SU-DHL-6 (cell line): Measurements from ENCODE around the gene RAB14.

ENCODE experiments used
- H2AFZ ChIP-seq: fragments of 200-600 bp; sonication (generic); 2 replicates; pipeline ENCODE4 v1.6.1; 2014; ENCODE audit warnings: low read depth, mild to moderate bottlenecking, moderate library complexity, mixed read lengths, antibody characterized with exemption, low read length; ENCODE audit not compliant: severe bottlenecking
- H3F3A ChIP-seq: fragments of 200-600 bp; shearing (Covaris generic); 2 replicates; pipeline ENCODE4 v1.6.0; 2016; ENCODE audit warnings: antibody characterized with exemption, mild to moderate bottlenecking; ENCODE audit not compliant: insufficient read depth
- H3K27ac ChIP-seq: fragments of 200-600 bp; sonication (generic); 2 replicates; pipeline ENCODE4 v1.5.1; 2016; ENCODE audit warnings: low read depth, mild to moderate bottlenecking, low read length, moderate library complexity, mixed read lengths
- H3K27me3 ChIP-seq: fragments of 200-600 bp; sonication (generic), shearing (Covaris generic); 2 replicates; pipeline ENCODE4 v1.6.0; 2014; ENCODE audit warnings: mild to moderate bottlenecking, low read length
- H3K36me3 ChIP-seq: fragments of 200-600 bp; sonication (generic); 2 replicates; pipeline ENCODE4 v1.6.1; 2014; ENCODE audit warnings: mild to moderate bottlenecking, low read length, mixed read lengths
- H3K4me2 ChIP-seq: fragments of 300-600, 200-600 bp; shearing (Covaris generic), sonication (generic); 2 replicates; pipeline ENCODE4 v1.6.0; 2014; ENCODE audit warnings: low read length, low read depth, mild to moderate bottlenecking; ENCODE audit not compliant: poor library complexity, severe bottlenecking
- H3K4me3 ChIP-seq: fragments of 200-600 bp; sonication (generic); 2 replicates; pipeline ENCODE4 v1.5.1; 2014; ENCODE audit warnings: antibody characterized with exemption, low read length, mild to moderate bottlenecking, mixed read lengths; ENCODE audit not compliant: insufficient read depth, poor library complexity, severe bottlenecking
- H3K79me2 ChIP-seq: fragments of 200-600 bp; sonication (generic); 2 replicates; pipeline ENCODE4 v1.6.1; 2014; ENCODE audit warnings: mild to moderate bottlenecking, low read length, moderate library complexity; ENCODE audit not compliant: insufficient read depth
- H3K9ac ChIP-seq: fragments of 200-600 bp; sonication (generic); 2 replicates; pipeline ENCODE4 v1.7.0; 2014; ENCODE audit warnings: mild to moderate bottlenecking, low read length
- H3K9me2 ChIP-seq: fragments of 200-600 bp; sonication (generic); replicated peaks from 2 replicates; pipeline ENCODE4 v1.6.1; 2014; ENCODE audit warnings: low read length; ENCODE audit not compliant: insufficient read depth
- H3K9me3 ChIP-seq: fragments of 200-600 bp; sonication (generic); 2 replicates; pipeline ENCODE4 v1.6.1; 2014; ENCODE audit warnings: low read length, mixed read lengths; ENCODE audit not compliant: insufficient read depth
- H4K20me1 ChIP-seq: fragments of 200-600 bp; sonication (generic); 2 replicates; pipeline ENCODE4 v1.6.1; 2014; ENCODE audit warnings: low read depth, mild to moderate bottlenecking, antibody characterized with exemption, low read length, moderate library complexity, mixed read lengths
- EZH2phosphoT487 ChIP-seq: fragments of 200-600 bp; sonication (generic), shearing (Covaris generic); conservative IDR thresholded peaks from 2 replicates; pipeline ENCODE4 v1.6.1; 2018; ENCODE audit warnings: mild to moderate bottlenecking, antibody characterized with exemption, low read length, moderate library complexity, mixed read lengths
- TF ChIP-seq, protein P1 (sequence below): fragments of 200-600 bp; sonication (generic); IDR thresholded peaks from one replicate; pipeline ENCODE4 v1.5.1; 2017; ENCODE audit warnings: antibody characterized with exemption, mild to moderate bottlenecking, low read length, moderate library complexity; ENCODE audit not compliant: insufficient read depth, poor library complexity, severe bottlenecking

RAB14 gene

DNA sequence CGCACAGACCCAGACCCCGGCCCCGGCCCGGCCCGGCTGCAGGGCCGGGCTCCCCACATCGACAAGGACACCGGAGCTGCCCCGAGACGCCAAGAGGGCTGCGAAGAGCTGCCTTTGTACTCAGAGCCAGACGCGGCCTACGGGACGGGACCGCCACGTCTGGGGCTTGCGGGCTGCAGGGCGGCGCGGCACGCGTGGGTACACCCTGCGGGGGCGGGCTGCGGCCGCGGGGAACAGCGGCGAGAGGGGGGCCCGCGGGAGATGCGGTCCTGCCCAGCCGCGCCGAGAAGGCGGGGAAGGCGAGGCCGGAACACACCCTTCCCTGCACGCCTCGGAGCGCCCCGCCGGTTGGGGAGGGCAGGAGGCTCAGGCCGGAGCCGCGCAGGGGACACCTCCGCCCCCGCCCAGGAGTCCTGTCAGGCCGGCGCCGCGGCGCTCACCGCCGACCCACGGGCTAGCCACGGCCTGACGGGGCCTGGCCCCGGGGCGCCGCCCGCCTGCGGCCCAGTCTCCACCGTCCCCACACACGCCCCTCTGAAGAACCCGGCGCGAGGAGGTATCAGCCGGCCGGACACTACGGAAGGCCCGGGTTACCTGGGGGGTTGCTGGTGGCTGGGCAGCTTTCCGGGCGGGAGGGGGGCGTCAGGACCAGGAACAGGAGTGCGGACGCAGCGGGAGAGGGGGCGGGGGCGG, 478 bp downstream of the RAB14 start:
- H2AFZ ChIP-seq: peak overlapping the region; percentile 39
- no peaks in the 10 kb centered on the region for H3K9me2 ChIP-seq
- peak overlapping the region; percentile 94 for H3K4me2 ChIP-seq
- peaks cover 60% of the 10 kb centered on the region for H3K79me2 ChIP-seq
- H3F3A ChIP-seq: peaks cover 24% of the 10 kb centered on the region; the same call in 1 of the 2 replicates
- H3K9me3 ChIP-seq: no peaks in the 10 kb centered on the region
- TF ChIP-seq, protein P1, sequence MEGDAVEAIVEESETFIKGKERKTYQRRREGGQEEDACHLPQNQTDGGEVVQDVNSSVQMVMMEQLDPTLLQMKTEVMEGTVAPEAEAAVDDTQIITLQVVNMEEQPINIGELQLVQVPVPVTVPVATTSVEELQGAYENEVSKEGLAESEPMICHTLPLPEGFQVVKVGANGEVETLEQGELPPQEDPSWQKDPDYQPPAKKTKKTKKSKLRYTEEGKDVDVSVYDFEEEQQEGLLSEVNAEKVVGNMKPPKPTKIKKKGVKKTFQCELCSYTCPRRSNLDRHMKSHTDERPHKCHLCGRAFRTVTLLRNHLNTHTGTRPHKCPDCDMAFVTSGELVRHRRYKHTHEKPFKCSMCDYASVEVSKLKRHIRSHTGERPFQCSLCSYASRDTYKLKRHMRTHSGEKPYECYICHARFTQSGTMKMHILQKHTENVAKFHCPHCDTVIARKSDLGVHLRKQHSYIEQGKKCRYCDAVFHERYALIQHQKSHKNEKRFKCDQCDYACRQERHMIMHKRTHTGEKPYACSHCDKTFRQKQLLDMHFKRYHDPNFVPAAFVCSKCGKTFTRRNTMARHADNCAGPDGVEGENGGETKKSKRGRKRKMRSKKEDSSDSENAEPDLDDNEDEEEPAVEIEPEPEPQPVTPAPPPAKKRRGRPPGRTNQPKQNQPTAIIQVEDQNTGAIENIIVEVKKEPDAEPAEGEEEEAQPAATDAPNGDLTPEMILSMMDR: no peak
- no peak for TF ChIP-seq EZH2phosphoT487
- peak overlapping the region; percentile 71 for H3K4me3 ChIP-seq
- H3K27ac ChIP-seq: peak overlapping the region; percentile 76
- no peaks in the 10 kb centered on the region for H3K27me3 ChIP-seq
- peak overlapping the region; percentile 97 for H3K9ac ChIP-seq
- H4K20me1 ChIP-seq: peaks cover 42% of the 10 kb centered on the region
- 0 out of 2 replicates have a peak, but pooled peaks cover 3% of the 10 kb centered on the region for H3K36me3 ChIP-seq

DNA sequence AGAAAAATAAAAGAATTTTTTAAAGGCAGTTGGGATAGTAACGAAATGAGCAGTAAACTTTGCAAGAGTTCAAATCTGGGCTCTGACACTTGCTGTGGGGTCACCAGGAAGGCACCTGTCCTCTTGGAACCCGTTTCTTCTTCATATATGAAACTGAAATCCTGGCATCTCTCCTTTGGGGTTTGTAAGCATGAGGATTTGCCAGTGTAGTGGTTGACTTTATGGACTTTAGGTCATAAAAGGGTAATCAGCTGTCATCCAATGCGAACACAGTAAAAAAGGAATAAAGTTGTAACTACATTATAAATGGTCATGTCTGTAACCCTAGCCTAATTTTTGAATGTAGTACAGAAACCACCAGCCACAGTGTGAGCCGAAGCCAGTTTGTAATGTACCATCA, 1.3 kb downstream of the RAB14 start:
- H2AFZ ChIP-seq: no peak overlapping the region
- H3K36me3 ChIP-seq: 0 out of 2 replicates have a peak, but pooled peaks cover 3% of the 10 kb centered on the region
- peak overlapping the region; percentile 71 for H3K4me3 ChIP-seq
- H4K20me1 ChIP-seq: peaks cover 50% of the 10 kb centered on the region
- H3F3A ChIP-seq: peaks cover 20% of the 10 kb centered on the region; the same call in 1 of the 2 replicates
- peak overlapping the region; percentile 76 for H3K27ac ChIP-seq
- H3K27me3 ChIP-seq: no peaks in the 10 kb centered on the region
- H3K9me3 ChIP-seq: no peaks in the 10 kb centered on the region
- TF ChIP-seq EZH2phosphoT487: no peak
- TF ChIP-seq, protein P1: no peak
- peak overlapping the region; percentile 94 for H3K4me2 ChIP-seq
- peaks cover 68% of the 10 kb centered on the region for H3K79me2 ChIP-seq
- H3K9me2 ChIP-seq: no peaks in the 10 kb centered on the region
- peak overlapping the region; percentile 97 for H3K9ac ChIP-seq

DNA sequence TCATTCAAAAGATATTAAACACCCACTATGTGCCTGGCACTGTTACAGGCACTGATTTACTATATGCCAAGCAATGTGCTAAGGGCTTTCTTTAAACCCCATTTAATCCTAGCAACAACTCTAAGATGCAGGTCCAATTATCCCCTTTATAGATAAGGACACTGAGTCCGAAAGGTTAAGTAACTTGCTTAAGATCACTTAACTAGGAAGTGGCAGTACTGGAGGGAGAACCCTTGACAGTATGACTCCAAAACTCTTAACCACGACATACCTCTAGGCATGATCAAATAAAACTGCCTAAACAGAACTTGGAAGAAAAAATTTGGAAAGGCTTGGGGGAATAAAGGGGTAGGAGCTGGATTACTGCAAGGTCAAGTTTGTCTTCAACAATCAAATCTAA, 1.7 kb downstream of the RAB14 start:
- Histone ChIP-seq H3K9me3 (no peaks in the 10 kb centered on the region), H3F3A (peaks cover 23% of the 10 kb centered on the region; the same call in 1 of the 2 replicates), H3K79me2 (peaks cover 73% of the 10 kb centered on the region), H3K27me3 (no peaks in the 10 kb centered on the region), H3K9ac (peak overlapping the region; percentile 97), H4K20me1 (peaks cover 54% of the 10 kb centered on the region), H3K4me3 (peak overlapping the region; percentile 71), H3K4me2 (peak overlapping the region; percentile 94), H2AFZ (no peak overlapping the region), H3K36me3 (0 out of 2 replicates have a peak, but pooled peaks cover 3% of the 10 kb centered on the region), H3K9me2 (no peaks in the 10 kb centered on the region), H3K27ac (peak overlapping the region; percentile 76; the same call in 1 of the 2 replicates)
- TF ChIP-seq EZH2phosphoT487: no peak
- TF ChIP-seq, protein P1: no peak
